ENCODE measurements around the gene CEP68. TPM values are rescaled to one million over a fixed set of nuclear protein-coding genes. Genes with fewer than 3 reads are reported as not detected.

Gene CEP68
- total RNA-seq, result 7.6 and 14.6 TPM in 2 replicates

GRCh38 chr2:65056215-65057053 lies at the start of gene CEP68:
CEP68 (plus strand) TSS chr2:65056416; CDS start chr2:65069445, 13,029 bp downstream.

DNA sequence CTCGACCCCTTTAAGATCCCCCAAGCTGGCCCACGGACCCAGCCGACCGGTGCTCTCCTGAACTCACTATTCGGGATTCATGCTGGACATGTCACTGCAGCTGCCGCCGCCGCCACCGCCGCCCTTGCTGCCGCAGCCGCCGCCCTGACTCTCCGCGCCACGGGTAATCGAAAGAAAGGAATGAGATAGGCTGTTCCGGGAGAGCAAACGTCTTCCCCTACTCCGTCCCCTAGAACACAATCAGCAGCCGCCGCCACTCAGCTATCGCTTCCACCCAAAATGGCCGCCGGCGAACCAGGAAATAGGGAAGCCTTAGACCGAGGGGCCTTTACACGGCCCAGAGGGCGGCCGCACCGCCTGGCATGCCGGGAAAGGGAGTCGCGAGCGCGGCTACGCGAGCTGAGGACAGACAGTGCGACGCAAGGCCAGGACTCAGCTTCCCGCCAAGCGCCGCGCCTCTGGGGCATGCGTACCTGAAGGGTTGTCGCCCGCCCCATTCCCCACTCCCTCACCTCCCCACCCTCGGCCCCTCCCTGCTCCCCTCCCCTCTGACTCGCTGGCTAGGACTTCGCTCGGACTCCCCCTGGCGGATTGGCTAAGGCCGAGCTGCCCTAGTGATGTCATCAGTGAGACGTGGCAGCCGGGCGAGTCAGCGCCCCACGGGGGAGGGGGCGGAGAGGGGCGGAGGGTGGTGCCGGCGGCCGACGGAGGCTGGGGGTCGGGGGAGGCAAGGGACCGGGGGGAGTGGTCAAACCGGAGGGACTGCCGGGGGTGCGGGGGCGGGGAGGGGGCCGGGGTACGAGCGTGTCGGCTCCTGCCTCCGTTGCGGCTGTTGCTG lies 73.8 kb downstream of the CEP68 start, which contains the start of gene RAB1A:
TSS of gene RAB1A (minus strand) at position 281 of the 838 bp plus-strand sequence. CDS start at position 90, 191 bp downstream.

Other genes with a start within 250 kb of the CEP68 start
- 20.9 and 22.9 TPM in 2 replicates for gene SLC1A4, start 67.0 kb upstream of the CEP68 start, total RNA-seq
- 82.0 and 93.8 TPM in 2 replicates for gene RAB1A, start 73.7 kb downstream of the CEP68 start, total RNA-seq
- 69.3 and 88.5 TPM in 2 replicates for gene ACTR2, start 171.4 kb downstream of the CEP68 start, total RNA-seq